GM18873 (cell line): Measurements from ENCODE around the gene CLEC2B.

ENCODE experiments used
- ATAC-seq: cut with Tn5 transposase; IDR thresholded peaks from one replicate; pipeline ENCODE4 v1.9.1; 2021; ENCODE audit warnings: mild to moderate bottlenecking, moderate library complexity, moderate number of reproducible peaks; ENCODE audit not compliant: unreplicated experiment, low FRiP score

CLEC2B gene

DNA sequence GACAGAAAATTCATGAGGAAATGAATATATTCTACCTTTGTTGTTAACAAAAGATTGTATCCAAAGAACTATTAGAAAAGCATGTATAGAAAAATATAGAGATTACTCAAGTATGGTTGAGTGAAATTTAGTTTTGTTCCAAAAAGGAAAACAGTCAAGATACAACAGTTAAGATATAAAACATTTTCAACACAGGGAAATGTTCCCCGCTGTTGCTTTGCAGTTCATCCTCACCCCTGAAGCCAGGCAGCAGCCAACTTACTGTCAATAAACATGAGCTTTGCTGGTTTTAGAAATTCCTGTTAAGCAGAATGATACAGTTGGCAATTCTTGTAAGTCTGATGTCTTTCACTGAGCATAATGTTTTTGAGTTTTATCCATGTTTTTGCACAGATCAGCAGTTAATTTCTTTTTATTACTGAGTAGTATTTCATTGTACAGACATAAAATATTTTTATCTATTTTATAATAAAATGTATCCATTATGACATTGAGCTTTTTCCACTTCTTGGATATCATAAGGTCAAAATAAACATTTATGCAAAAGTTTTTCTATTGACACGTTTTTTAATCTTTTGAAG lies 1.2 kb upstream of the CLEC2B start:
- ATAC-seq, result no peak

GRCh38 chr12:9868951-9869306 lies 225 bp downstream of the CLEC2B start:
- ATAC-seq, result no peak

- ATAC-seq, result no peak
Measured at GRCh38 chr12:9868311-9868801, 798 bp downstream of the CLEC2B start.

GRCh38 chr12:9867531-9867930 lies 1.6 kb downstream of the CLEC2B start:
- no peak for ATAC-seq

DNA sequence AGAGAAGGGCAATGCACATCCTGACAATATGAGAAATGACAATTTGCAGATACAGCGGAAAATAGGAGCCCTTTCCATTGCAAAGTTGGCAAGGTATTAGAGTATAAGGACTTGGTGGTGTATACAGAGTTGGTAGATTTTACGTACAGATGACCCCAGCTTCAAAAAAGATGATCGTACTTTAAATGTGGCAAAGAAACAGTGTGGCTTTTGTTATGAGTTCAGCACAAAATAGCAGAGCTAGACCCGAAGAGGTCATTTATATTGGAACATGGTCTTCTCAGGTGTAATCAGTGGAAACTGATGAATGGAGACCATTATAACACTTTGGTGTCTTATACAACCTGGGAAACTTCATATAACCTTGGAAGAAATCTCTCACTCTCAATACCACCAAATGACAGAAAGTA lies 2.3 kb downstream of the CLEC2B start:
- no peak for ATAC-seq

GRCh38 chr12:9864913-9865675 lies 4.1 kb downstream of the CLEC2B start:
- ATAC-seq, result no peak

DNA sequence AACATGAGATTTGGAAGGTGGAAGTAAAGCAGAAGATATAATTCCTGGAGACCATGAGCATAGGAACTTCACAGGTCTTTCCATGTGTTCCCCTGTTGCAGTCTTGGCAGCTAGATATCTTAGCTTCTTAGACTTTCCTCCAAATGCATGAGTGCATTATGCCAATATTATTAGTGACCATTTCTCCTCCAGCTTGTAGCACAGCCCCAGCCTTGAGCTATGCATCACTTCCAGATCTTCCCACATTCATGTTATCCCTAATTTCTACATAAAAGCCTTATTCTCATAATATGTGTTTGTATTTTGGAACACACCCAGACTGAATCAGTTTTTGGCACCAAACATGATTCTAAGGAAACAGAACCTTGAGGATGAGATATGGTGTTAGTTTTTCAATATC lies 11.0 kb downstream of the CLEC2B start:
- ATAC-seq, result no peak

DNA sequence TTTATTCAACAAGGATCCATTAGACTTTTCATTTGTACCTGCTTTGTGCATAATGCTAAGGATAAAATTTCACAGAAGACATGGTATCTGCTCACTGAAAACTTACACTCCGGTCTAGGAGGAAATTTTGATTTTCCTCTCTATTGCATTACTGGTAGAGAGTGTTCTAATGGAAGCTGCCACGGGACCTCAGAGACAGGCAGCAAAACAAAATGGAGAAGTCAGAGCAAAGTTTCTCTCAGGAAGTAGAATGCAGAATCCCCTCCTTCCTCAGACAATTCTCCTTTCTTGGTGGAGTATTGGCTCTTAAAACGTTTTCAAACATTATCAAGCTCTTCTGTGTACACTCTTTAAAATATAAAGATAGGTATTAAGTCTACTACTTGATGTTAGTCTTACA lies 12.3 kb downstream of the CLEC2B start:
- ATAC-seq, result no peak

DNA sequence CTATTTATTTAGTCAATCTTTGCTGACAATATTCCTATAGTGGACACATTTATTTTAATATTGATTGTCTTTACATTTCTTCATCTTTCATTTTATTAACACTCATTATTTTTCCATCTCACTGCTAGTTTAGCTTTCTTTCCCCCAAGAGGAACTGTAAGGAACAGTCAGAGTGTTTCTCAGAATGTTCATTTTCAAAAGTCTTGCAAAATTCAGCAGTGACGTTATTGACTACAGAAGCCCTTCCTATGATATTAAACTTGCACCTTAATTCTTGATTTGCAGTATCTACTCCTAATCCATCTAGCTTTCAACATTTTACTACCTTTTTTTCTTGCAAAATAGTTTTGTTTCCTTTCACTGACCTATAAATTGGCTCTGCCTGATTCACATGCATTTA lies 13.0 kb downstream of the CLEC2B start:
- ATAC-seq, result no peak

- ATAC-seq, result no peak
Measured at GRCh38 chr12:9851927-9852326, 17.2 kb downstream of the CLEC2B start.

GRCh38 chr12:9851050-9851449 lies 18.1 kb downstream of the CLEC2B start:
- ATAC-seq, result no peak

DNA sequence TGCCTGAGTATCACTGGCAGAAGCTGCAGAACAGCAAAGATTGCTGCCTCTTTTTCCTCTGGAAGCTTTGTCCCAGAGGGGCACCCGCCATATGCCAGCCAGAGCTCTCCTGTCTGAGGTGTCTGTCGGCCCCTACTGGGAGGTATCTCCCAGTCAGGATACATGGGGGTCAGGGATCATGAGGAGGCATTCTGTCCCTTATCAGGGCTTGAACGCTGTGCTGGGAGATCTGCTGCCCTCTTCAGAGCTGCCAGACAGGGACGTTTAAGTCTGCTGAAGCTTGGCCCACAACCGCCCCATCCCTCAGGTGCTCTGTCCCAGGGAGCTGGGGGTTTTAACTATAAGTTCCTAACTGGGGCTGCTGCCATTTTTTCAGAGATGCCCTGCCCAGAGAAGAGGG lies 20.3 kb downstream of the CLEC2B start:
- no peak for ATAC-seq

GRCh38 chr12:9843407-9843806 lies 25.7 kb downstream of the CLEC2B start:
- ATAC-seq, result no peak

- ATAC-seq, result no peak
Measured at GRCh38 chr12:9831720-9832119, 37.4 kb downstream of the CLEC2B start.

DNA sequence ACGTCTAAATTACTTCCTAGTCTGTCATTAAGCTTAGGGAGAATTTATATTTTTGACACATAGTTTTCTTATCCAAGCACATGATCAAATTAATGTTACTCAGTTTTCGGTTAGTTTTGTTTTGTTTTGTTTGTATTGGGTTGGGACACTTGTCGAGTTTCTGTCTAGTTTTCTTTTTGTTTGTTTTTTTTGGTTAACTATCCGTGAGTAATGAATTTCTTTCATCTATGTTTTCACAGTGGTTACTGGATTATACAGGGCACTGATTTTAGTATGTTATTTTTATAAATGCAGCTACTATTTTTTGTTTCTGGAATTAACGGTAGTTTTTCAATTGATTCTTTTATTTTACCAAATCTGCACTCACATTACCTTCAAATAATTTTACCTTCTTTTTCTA lies 39.2 kb downstream of the CLEC2B start:
- ATAC-seq, result no peak

- ATAC-seq, result no peak
Measured at GRCh38 chr12:9829483-9829882, 39.7 kb downstream of the CLEC2B start.

DNA sequence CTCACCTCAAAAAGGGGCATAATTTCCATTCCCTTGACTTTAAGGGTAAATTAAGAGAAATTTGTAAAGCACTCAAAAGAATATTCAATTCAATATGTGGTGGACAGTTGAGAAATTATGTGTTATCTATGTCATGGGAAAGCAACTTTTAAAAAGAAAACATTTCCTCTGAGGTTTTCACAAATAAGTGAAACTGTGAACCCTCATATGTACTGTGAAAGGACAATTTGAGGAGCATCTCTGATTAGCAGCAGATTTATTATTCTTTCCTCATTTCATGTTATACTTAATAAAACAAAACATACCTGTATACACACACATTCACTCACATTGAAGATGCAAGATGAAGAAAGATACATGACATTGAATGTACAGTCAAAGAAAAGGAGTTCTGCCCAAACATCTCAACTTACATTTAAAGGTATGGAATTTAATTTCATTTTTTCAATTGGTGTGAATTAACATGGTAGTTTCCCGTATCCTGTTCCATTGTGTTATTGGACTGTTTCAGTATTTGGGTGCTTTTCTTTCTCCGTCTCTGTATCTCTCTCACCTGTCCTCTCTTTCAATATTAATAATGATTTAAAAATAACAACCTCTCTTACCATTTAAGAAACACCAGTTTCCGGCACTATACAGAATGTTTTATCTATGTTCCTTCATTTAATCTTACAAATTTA lies 41.8 kb downstream of the CLEC2B start, which contains the start of gene KLRF1:
TSS of gene KLRF1 (plus strand) at position 273 of the 680 bp plus-strand sequence. CDS start at position 337, 64 bp downstream.
- no peak for ATAC-seq

DNA sequence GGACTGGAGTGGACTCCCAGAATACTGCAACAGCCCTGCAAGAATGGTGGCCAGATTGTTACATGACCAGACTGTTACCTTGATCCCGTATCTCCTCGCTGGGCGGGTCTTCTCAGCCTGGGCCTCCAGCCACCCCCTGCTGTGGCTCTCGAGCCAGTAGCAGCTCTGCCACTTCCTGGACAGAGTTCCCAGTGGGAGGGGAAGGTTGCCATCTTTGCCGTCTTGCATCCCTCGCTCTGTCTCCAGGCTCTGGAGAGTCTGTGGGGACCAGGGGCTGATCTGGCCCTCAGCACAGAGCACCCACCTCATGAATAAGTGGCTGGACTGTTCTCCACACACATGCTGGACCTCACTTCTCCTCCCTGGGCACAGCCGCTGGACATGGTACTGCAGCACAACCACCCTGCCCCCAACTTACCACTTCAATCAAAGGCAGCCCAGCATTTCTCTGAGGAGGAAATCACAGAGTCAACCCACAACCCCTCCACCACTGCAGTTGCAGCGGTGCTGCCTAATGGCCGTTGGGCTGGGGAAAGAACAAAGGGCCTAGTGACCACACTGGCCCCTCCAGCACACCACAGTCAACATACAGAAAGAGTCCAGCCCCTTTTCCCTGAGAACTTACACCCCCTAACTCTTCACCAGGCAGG lies 48.7 kb downstream of the CLEC2B start:
- ATAC-seq, result no peak

- peak; percentile 89 for ATAC-seq
Measured at GRCh38 chr12:9813821-9814798, 55.0 kb downstream of the CLEC2B start.

GRCh38 chr12:9811621-9812020 lies 57.5 kb downstream of the CLEC2B start:
- ATAC-seq, result no peak
